Measurements from ENCODE around the gene MRPL36. TPM values are rescaled to one million over a fixed set of nuclear protein-coding genes. Genes with fewer than 3 reads are reported as not detected.

MRPL36 gene
- total RNA-seq, 4 donors from 2014 or later, result 26.7 to 37.4 (median 32.7) TPM

DNA sequence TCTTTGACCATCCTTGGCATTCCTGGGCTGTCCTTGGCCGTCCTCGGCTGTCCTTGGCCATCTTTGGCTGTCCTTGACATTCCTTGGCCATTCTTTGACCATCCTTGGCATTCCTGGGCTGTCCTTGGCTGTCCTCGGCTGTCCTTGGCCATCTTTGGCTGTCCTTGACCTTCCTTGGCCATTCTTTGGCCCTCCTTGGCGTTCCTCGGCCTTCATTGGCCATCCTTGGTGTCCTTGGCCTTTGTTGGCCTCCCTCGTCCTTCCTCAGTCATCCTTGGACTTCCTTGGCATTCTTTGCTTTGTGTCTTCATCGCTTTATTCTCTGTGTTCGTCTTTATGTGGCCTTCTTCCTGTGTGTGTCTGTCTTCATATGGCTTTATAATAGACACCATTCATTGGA, 22.2 kb upstream of the MRPL36 start:
- Histone ChIP-seq H3K36me3 (peaks cover 0 to 25% (median 9%) of the 10 kb centered on the region in 4 donors), H3K27me3 (no peaks in the 10 kb centered on the region), H3K27ac (no peak overlapping the region), H3K4me1 (no peaks in the 10 kb centered on the region), H3K9me3 (no peaks in the 10 kb centered on the region), H3K4me3 (no peak overlapping the region)
- in situ Hi-C loops (cut with MboI; ENCODE audit: low pct_ligation_motif_present in 1 of 4, low pct_unique_long_range_greater_than_20kb in 1 of 4, low sequenced_read_pairs in 3 of 4), result no loop called here
- intact Hi-C loops (cut with DNase I; ENCODE audit: low total_unique reads), result no loop called here
- no peak for DNase-seq
- 91 to 93% methylated on average over 8 of the region's 8 CpGs for WGBS, 2 donors (ENCODE audit: low coverage in 1 of 2)
- no peak for TF ChIP-seq POLR2AphosphoS5 (IDR thresholded peaks at IDR 0.05)
- TF ChIP-seq POLR2A (IDR thresholded peaks at IDR 0.05), result no peak
- TF ChIP-seq, protein P1, sequence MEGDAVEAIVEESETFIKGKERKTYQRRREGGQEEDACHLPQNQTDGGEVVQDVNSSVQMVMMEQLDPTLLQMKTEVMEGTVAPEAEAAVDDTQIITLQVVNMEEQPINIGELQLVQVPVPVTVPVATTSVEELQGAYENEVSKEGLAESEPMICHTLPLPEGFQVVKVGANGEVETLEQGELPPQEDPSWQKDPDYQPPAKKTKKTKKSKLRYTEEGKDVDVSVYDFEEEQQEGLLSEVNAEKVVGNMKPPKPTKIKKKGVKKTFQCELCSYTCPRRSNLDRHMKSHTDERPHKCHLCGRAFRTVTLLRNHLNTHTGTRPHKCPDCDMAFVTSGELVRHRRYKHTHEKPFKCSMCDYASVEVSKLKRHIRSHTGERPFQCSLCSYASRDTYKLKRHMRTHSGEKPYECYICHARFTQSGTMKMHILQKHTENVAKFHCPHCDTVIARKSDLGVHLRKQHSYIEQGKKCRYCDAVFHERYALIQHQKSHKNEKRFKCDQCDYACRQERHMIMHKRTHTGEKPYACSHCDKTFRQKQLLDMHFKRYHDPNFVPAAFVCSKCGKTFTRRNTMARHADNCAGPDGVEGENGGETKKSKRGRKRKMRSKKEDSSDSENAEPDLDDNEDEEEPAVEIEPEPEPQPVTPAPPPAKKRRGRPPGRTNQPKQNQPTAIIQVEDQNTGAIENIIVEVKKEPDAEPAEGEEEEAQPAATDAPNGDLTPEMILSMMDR (IDR thresholded peaks at IDR 0.05), result no peak
- no peak for TF ChIP-seq EP300 (IDR thresholded peaks at IDR 0.05; ENCODE audit: low read depth)

DNA sequence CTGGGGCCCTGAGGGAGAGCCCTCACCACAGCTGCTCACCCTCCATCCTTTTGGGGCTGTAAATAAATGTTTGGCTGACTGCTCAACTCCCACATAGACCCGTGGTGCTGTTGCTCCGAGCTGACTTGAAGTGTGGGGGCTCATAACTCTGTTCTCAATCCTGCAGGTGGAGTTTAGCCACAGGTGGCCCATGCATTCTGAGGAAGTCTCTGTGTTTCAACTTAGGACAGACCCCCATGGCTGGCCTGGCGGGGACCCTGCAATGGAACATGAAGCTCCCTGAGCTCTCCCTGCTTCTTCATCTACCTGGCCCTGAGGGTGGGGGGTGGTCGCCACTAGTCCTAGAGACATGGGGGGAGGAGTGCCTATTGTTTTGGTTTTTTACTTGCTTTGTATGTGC, 21.3 kb upstream of the MRPL36 start:
- 98% methylated on average over 4 of the region's 4 CpGs; no CpG with 5 or more reads in 1 of the 2 donors for WGBS, 2 donors (ENCODE audit: low coverage in 1 of 2)
- intact Hi-C loops (cut with DNase I; ENCODE audit: low total_unique reads), result no loop called here
- H3K4me3 ChIP-seq, result no peak overlapping the region
- peaks cover 0 to 34% (median 12%) of the 10 kb centered on the region in 4 donors for H3K36me3 ChIP-seq
- no peaks in the 10 kb centered on the region for H3K27me3 ChIP-seq
- H3K9me3 ChIP-seq, result no peaks in the 10 kb centered on the region
- no peak for DNase-seq
- H3K27ac ChIP-seq, result no peak overlapping the region
- in situ Hi-C loops (cut with MboI; ENCODE audit: low pct_ligation_motif_present in 1 of 4, low pct_unique_long_range_greater_than_20kb in 1 of 4, low sequenced_read_pairs in 3 of 4), result no loop called here
- TF ChIP-seq POLR2A (IDR thresholded peaks at IDR 0.05), result no peak
- TF ChIP-seq EP300 (IDR thresholded peaks at IDR 0.05; ENCODE audit: low read depth), result no peak
- TF ChIP-seq, protein P1 (IDR thresholded peaks at IDR 0.05), result no peak
- TF ChIP-seq POLR2AphosphoS5 (IDR thresholded peaks at IDR 0.05), result no peak
- no peaks in the 10 kb centered on the region for H3K4me1 ChIP-seq

DNA sequence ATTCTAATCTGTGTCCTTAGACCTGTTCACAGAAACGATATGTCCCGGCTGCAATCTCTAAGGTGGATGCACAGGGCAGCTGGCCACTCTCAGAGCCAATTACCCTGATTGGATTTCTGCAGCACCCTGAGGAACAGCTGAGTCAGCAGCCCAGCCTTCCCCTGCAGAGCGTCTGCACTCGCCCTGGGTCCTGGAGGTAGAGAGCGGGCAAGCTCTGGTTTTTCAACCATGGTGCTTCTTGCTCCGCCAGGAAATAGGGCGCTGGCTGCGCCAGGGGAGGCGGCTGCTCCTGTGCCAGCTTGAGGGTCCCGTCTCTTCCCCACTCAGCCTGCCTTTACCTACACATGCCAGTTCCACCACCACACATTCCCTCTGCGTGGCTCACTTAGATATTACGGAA, 20.7 kb upstream of the MRPL36 start:
- Histone ChIP-seq H3K27me3 (no peaks in the 10 kb centered on the region), H3K4me1 (no peaks in the 10 kb centered on the region), H3K27ac (no peak overlapping the region), H3K4me3 (no peak overlapping the region), H3K36me3 (peaks cover 0 to 40% (median 14%) of the 10 kb centered on the region in 4 donors), H3K9me3 (no peaks in the 10 kb centered on the region)
- in situ Hi-C loops (cut with MboI; ENCODE audit: low pct_ligation_motif_present in 1 of 4, low pct_unique_long_range_greater_than_20kb in 1 of 4, low sequenced_read_pairs in 3 of 4) (no loop called here), intact Hi-C loops (cut with DNase I; ENCODE audit: low total_unique reads) (no loop called here)
- no peak for TF ChIP-seq POLR2AphosphoS5 (IDR thresholded peaks at IDR 0.05)
- TF ChIP-seq EP300 (IDR thresholded peaks at IDR 0.05; ENCODE audit: low read depth), result no peak
- TF ChIP-seq, protein P1 (IDR thresholded peaks at IDR 0.05), result no peak
- TF ChIP-seq POLR2A (IDR thresholded peaks at IDR 0.05), result no peak
- 88 to 91% methylated on average over 9 to 12 of the region's 12 CpGs for WGBS, 2 donors (ENCODE audit: low coverage in 1 of 2)
- no peak for DNase-seq

DNA sequence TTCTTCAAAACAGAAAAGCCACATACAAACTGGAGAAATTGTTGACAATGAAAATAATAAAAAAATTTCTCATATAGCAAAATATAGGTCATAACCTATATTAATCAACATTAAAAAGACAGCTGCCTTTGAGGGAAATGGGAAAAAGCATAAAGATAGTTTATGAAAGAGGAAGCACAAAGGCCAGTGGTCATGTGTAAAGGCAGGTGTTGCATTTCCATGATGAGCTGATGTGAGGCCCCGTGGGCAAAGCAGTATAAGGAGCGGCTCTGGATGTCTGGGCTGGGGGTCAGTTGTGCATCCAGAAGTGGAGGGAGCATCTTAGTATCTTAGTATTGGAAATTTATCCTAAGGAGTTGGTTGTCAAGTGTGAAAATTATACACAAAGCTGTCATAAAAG, 19.8 kb upstream of the MRPL36 start:
- TF ChIP-seq POLR2AphosphoS5 (IDR thresholded peaks at IDR 0.05) (no peak), EP300 (IDR thresholded peaks at IDR 0.05; ENCODE audit: low read depth) (no peak), POLR2A (IDR thresholded peaks at IDR 0.05) (no peak)
- TF ChIP-seq, protein P1 (IDR thresholded peaks at IDR 0.05), result no peak
- Histone ChIP-seq H3K27me3 (no peaks in the 10 kb centered on the region), H3K4me1 (no peaks in the 10 kb centered on the region), H3K9me3 (no peaks in the 10 kb centered on the region), H3K4me3 (no peak overlapping the region), H3K27ac (no peak overlapping the region), H3K36me3 (peaks cover 0 to 49% (median 19%) of the 10 kb centered on the region in 4 donors)
- in situ Hi-C loops (cut with MboI; ENCODE audit: low pct_ligation_motif_present in 1 of 4, low pct_unique_long_range_greater_than_20kb in 1 of 4, low sequenced_read_pairs in 3 of 4), result no loop called here
- intact Hi-C loops (cut with DNase I; ENCODE audit: low total_unique reads), result no loop called here
- DNase-seq, result no peak
- 54 to 91% methylated on average over 2 of the region's 2 CpGs for WGBS, 2 donors (ENCODE audit: low coverage in 1 of 2)
